NK-92 (cell line): Measurements from ENCODE around the gene ZNF225.
"Not testable (repeated sequence)": the region's sequence is repeated elsewhere in the genome, so short reads cannot be mapped to it uniquely, and the experiment has no call there.

ENCODE experiments used
- DNase-seq: peaks from one replicate; lab custom pipeline; 2025; ENCODE audit not compliant: unreplicated experiment; lab: John Stamatoyannopoulos, UW

Gene ZNF225

GRCh38 chr19:44156475-44156874, 43.3 kb downstream of the ZNF225 start:
- DNase-seq = no peak

- no peak for DNase-seq
Observed at GRCh38 chr19:44163789-44164188, 50.6 kb downstream of the ZNF225 start.

GRCh38 chr19:44164327-44164672, 51.1 kb downstream of the ZNF225 start:
- DNase-seq = no peak

- peak; percentile 13 for DNase-seq
Observed at GRCh38 chr19:44164673-44165512, 51.7 kb downstream of the ZNF225 start, which contains the start of gene ZNF226. Gene ZNF226, plus strand, starts transcription at chr19:44165100. Its CDS starts 4,981 bp downstream, at chr19:44170081.

GRCh38 chr19:44170660-44171059, 57.5 kb downstream of the ZNF225 start:
- not testable (repeated sequence) for DNase-seq

GRCh38 chr19:44176590-44176989, 63.4 kb downstream of the ZNF225 start:
- DNase-seq = no peak

- no peak for DNase-seq
Observed at GRCh38 chr19:44180968-44181367, 67.8 kb downstream of the ZNF225 start.

- no peak for DNase-seq
Observed at GRCh38 chr19:44182145-44182544, 68.9 kb downstream of the ZNF225 start.
